Testis (tissue), 2 donors: ENCODE data around the gene CCDC154.

Source experiments
- POLR2A ChIP-seq: fragments of 450-650 bp; IDR thresholded peaks from one replicate; pipeline ENCODE4 v1.6.1; 2017; ENCODE audit warnings: antibody characterized with exemption, mild to moderate bottlenecking, moderate library complexity
- TF ChIP-seq, protein P1 (sequence below), 3 experiments: fragments of 450-650 bp in 2 of 3; fragments of 200-600 bp in 1 of 3; sonication (generic) in 1 of 3; IDR thresholded peaks; one replicate each; pipeline ENCODE4 v1.5.1; 2016 to 2019; ENCODE audit warnings: antibody characterized with exemption in 3 of 3, mild to moderate bottlenecking in 2 of 3, moderate library complexity in 1 of 3

GRCh38 chr16:1460602-1461138 lies 16.3 kb upstream of the CCDC154 start:
- TF ChIP-seq, protein P1, sequence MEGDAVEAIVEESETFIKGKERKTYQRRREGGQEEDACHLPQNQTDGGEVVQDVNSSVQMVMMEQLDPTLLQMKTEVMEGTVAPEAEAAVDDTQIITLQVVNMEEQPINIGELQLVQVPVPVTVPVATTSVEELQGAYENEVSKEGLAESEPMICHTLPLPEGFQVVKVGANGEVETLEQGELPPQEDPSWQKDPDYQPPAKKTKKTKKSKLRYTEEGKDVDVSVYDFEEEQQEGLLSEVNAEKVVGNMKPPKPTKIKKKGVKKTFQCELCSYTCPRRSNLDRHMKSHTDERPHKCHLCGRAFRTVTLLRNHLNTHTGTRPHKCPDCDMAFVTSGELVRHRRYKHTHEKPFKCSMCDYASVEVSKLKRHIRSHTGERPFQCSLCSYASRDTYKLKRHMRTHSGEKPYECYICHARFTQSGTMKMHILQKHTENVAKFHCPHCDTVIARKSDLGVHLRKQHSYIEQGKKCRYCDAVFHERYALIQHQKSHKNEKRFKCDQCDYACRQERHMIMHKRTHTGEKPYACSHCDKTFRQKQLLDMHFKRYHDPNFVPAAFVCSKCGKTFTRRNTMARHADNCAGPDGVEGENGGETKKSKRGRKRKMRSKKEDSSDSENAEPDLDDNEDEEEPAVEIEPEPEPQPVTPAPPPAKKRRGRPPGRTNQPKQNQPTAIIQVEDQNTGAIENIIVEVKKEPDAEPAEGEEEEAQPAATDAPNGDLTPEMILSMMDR (IDR thresholded peaks at IDR 0.05), result no peak
- no peak for TF ChIP-seq POLR2A
